ENCODE results near the gene ACTL6B. TPM values are rescaled to one million over a fixed set of nuclear protein-coding genes. Genes with fewer than 3 reads are reported as not detected.

The ACTL6B gene
- total RNA-seq, 6 experiments from 2014 or later, result not detected

DNA sequence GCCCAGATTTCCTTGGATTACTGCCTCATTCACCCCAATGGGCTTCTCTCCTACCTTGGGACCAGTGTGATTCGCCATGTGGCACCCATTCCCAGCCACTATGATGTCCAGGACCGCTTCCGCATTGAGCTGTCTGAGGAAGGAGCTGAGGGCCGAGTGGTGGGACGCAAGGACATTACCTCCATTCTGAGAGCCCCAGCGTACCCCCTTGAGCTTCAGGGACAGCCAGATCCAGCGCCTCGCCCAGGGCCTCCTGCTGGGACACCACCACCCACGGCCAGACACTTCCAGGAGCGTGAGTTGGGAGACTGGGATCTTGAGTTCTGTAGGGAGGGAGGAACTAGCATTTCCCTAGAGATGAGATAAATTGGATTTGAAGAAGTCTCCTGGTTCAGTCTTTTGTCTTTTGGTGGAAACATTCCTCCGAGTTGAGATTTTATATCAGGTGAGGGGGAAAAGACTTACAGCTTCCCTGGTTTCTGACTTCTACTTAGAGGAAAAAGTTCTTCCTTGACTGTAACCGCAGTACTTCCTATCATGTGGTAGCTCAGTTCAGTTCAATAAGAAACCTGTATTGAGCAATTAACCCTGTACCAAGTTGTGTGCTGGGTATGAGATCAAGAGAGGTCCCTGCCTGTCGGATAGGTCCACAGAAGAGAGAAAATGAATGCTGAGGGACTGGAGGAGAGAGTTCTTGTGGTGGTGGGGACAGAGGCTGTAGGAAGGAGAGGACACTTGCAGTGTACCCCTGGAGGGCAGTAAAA, 42.7 kb downstream of the ACTL6B start:
- Mint-ChIP-seq H3K9me3 (no peaks in the 10 kb centered on the region), H3K4me1 (ENCODE audit: low read depth) (peaks cover 16% of the 10 kb centered on the region), H3K27ac (no peak overlapping the region), H3K36me3 (ENCODE audit: low read depth) (peaks cover 5% of the 10 kb centered on the region; the same call in 1 of the 2 replicates), H3K27me3 (ENCODE audit: insufficient read depth) (peaks cover 1% of the 10 kb centered on the region), H3K4me3 (peak overlapping the region; percentile 98)
- DNase-seq, result no peak
- TF ChIP-seq, protein P1, sequence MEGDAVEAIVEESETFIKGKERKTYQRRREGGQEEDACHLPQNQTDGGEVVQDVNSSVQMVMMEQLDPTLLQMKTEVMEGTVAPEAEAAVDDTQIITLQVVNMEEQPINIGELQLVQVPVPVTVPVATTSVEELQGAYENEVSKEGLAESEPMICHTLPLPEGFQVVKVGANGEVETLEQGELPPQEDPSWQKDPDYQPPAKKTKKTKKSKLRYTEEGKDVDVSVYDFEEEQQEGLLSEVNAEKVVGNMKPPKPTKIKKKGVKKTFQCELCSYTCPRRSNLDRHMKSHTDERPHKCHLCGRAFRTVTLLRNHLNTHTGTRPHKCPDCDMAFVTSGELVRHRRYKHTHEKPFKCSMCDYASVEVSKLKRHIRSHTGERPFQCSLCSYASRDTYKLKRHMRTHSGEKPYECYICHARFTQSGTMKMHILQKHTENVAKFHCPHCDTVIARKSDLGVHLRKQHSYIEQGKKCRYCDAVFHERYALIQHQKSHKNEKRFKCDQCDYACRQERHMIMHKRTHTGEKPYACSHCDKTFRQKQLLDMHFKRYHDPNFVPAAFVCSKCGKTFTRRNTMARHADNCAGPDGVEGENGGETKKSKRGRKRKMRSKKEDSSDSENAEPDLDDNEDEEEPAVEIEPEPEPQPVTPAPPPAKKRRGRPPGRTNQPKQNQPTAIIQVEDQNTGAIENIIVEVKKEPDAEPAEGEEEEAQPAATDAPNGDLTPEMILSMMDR (IDR thresholded peaks at IDR 0.05), result no peak

DNA sequence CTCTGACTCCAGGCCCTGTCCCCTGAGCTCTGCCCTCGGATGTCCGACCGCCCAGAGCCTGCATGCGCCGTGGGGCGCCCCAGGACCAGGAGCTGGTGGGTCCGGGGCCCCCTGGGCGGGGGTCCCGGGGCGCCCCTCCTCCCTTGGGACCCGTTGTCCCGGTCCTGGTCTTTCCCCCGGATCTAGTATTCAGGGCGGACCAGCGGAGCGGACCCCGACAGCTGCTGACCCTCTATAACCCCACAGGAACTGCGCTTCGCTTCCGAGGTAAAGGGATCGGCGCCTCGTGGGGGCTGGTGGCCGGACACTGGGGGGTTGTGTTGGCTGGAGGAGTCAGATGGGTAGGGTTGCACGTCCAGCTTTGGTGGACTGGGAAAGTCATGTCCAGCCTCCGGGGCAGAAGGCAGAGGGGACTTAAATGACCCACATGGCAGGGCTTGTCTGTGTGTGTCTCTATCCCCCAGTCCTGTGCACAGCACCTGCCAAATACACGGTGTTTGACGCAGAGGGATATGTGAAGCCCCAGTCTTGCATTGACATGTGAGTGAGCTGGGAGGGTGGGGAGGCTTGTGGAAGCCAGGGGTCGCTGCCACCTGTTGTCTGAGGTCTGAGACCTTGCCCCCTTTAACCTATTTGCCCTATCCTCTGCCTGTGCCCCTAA, 43.4 kb downstream of the ACTL6B start:
- Mint-ChIP-seq H3K27ac (no peak overlapping the region; the same call in 1 of the 2 replicates), H3K27me3 (ENCODE audit: insufficient read depth) (peaks cover 1% of the 10 kb centered on the region), H3K4me1 (ENCODE audit: low read depth) (peaks cover 16% of the 10 kb centered on the region), H3K9me3 (no peaks in the 10 kb centered on the region), H3K4me3 (peak overlapping the region; percentile 98), H3K36me3 (ENCODE audit: low read depth) (peaks cover 5% of the 10 kb centered on the region)
- DNase-seq, result no peak
- TF ChIP-seq, protein P1 (IDR thresholded peaks at IDR 0.05), result peak; percentile 31; the same call in 1 of the 2 replicates

DNA sequence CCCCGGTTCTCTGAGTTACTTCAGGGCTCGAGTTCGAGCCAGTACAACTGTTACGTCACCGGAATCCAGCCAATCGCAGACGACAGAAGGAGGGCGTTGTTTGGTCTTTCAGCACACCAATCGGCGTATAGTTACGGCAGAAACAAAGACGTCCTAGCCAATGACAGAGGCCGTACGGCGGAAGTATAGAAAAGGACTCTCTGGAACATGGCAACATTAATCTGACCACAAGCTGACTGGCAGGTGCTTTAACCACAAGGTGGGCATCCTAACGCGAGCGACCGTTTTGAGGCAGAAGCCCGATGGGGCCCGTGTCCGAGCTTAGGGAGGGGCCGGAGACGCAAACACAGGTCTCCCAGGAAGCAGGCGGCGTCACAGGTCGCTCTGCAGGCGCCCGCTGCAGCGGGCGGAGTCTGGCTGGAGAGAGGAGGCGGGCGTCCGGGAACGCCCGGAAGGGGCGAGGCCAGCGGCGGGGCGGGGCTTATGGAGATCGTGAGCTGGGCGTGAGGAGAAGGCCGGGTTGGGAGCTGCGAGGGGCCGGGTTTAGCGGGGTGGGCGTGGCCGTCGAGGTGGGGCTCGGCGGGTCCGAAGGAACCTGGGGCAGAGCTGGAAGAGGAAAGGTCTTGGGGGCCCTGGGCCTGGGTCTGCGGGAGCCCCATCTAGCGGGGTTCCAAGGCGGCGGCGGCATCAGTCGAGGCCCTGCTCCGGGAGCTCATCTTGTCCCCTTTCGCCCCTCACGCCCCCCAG, 44.1 kb downstream of the ACTL6B start, which contains the start of gene MOSPD3:
TSS of gene MOSPD3 (plus strand) at position 558 of the 747 bp plus-strand sequence. CDS start 252 bp downstream, outside the sequence.
- Mint-ChIP-seq H3K9me3 (no peaks in the 10 kb centered on the region), H3K36me3 (ENCODE audit: low read depth) (peaks cover 12% of the 10 kb centered on the region), H3K4me3 (peak within 1 kb of the TSS; percentile 98), H3K4me1 (ENCODE audit: low read depth) (peaks cover 22% of the 10 kb centered on the region), H3K27ac (peak within 1 kb of the TSS; percentile 99), H3K27me3 (ENCODE audit: insufficient read depth) (peaks cover 1% of the 10 kb centered on the region)
- TF ChIP-seq, protein P1 (IDR thresholded peaks at IDR 0.05), result no peak
- DNase-seq, result peak; percentile 99

DNA sequence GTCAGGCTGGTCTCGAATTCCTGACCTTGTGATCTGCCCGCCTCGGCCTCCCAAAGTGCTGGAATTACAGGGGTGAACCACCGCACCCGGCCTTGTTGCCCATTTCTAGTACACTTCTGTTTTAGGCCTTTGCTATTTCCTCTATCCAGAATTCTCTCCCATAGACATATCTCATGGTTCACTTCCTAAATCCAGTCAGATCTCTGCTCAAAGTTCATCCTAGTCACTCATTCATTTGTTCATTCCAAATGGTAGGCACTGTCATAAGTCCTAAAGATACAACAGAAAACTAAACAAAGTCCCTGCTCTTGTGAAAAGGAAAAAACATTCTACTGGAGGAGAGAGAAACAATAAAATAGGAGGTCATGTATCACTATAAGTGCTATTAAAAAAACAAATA, 46.3 kb downstream of the ACTL6B start:
- TF ChIP-seq, protein P1 (IDR thresholded peaks at IDR 0.05), result no peak
- peaks cover 24% of the 10 kb centered on the region for H3K4me1 Mint-ChIP-seq (ENCODE audit: low read depth)
- peaks cover 1% of the 10 kb centered on the region; the same call in 1 of the 2 replicates for H3K27me3 Mint-ChIP-seq (ENCODE audit: insufficient read depth)
- H3K36me3 Mint-ChIP-seq (ENCODE audit: low read depth), result peaks cover 15% of the 10 kb centered on the region
- no peak overlapping the region for H3K27ac Mint-ChIP-seq
- H3K4me3 Mint-ChIP-seq, result no peak overlapping the region
- no peak for DNase-seq
- H3K9me3 Mint-ChIP-seq, result no peaks in the 10 kb centered on the region

DNA sequence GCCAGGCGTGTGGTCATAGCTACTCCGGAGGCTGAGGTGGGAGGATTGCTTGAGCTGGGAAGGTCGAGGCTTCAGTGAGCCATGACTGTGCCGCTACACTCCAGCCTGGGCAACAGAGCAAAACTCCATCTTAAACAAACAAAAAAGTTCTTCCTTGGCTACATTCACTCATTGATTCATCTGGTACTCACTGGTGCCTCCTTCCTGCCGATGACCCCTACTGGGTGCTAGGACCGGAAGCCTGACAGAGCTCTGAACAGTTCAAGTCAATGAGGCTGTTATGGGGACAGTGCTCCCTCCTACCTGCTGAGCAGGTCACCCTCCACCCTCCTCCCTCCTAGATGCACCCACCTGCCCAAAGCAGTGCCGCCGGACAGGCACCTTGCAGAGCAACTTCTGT, 49.1 kb downstream of the ACTL6B start:
- H3K9me3 Mint-ChIP-seq, result no peaks in the 10 kb centered on the region
- DNase-seq, result no peak
- H3K27me3 Mint-ChIP-seq (ENCODE audit: insufficient read depth), result peaks cover 1% of the 10 kb centered on the region
- peaks cover 22% of the 10 kb centered on the region for H3K4me1 Mint-ChIP-seq (ENCODE audit: low read depth)
- peaks cover 9% of the 10 kb centered on the region for H3K36me3 Mint-ChIP-seq (ENCODE audit: low read depth)
- H3K4me3 Mint-ChIP-seq, result no peak overlapping the region
- TF ChIP-seq, protein P1 (IDR thresholded peaks at IDR 0.05), result no peak
- no peak overlapping the region; the same call in 1 of the 2 replicates for H3K27ac Mint-ChIP-seq

Data from HFFc6 (cell line).